Epithelial cell of proximal tubule (primary cell): Measurements from ENCODE around the gene SLCO1B3. TPM values are rescaled to one million over a fixed set of nuclear protein-coding genes. Genes with fewer than 3 reads are reported as not detected.

Experiments used
- DNase-seq: peaks from one replicate; pipeline ENCODE4 v3.0.0-alpha.2; 2011; ENCODE audit warnings: low read depth
- H3K4me3 ChIP-seq: 2 replicates; pipeline ENCODE4 v1.5.1; 2011; ENCODE audit warnings: low read depth, mild to moderate bottlenecking, low read length
- total RNA-seq: library from RNA; depleted of rRNA; stranded (reverse); fragments of >200 nt; gene quantifications from 2 replicates; pipeline ENCODE4 v1.2.3, GENCODE V29; 2015
- TF ChIP-seq, protein P1 (sequence below): conservative IDR thresholded peaks from 2 replicates; pipeline ENCODE4 v1.5.1; 2012; ENCODE audit warnings: low read depth, mild to moderate bottlenecking, low read length

Gene SLCO1B3
- total RNA-seq, 1 donor from 2014 or later = not detected

DNA sequence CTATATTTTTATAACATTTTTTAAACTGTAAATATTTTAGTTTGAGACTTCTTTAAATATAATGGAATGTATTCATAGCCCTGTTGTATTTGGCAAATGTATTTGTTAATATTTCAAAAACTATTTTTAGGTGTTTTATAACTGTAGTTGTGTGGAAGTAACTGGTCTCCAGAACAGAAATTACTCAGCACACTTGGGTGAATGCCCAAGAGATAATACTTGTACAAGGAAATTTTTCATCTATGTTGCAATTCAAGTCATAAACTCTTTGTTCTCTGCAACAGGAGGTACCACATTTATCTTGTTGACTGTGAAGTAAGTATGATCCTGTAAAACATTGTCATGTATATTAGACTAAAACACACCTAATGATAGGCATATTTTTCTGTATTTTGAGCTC, 72.8 kb downstream of the SLCO1B3 start:
- no peak overlapping the region for H3K4me3 ChIP-seq
- TF ChIP-seq, protein P1, sequence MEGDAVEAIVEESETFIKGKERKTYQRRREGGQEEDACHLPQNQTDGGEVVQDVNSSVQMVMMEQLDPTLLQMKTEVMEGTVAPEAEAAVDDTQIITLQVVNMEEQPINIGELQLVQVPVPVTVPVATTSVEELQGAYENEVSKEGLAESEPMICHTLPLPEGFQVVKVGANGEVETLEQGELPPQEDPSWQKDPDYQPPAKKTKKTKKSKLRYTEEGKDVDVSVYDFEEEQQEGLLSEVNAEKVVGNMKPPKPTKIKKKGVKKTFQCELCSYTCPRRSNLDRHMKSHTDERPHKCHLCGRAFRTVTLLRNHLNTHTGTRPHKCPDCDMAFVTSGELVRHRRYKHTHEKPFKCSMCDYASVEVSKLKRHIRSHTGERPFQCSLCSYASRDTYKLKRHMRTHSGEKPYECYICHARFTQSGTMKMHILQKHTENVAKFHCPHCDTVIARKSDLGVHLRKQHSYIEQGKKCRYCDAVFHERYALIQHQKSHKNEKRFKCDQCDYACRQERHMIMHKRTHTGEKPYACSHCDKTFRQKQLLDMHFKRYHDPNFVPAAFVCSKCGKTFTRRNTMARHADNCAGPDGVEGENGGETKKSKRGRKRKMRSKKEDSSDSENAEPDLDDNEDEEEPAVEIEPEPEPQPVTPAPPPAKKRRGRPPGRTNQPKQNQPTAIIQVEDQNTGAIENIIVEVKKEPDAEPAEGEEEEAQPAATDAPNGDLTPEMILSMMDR = no peak
- no peak for DNase-seq

DNA sequence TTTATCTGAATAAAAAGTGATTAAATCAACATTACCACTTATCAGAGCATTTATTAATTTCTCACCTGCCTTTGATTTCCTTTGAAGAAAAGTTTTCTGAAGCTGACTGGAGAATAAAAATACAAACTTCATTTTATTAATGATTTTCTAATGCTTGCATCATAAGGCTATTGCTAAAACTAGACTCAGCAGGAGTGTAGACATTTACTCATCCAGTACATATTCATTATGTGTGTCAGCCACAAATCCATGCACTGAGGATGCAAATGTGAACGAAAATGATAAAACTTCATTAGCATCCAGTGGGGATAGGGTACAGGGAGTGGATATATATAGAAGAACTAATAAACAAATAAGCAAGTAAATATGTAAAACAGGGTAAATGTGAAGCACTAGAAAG, 74.6 kb downstream of the SLCO1B3 start:
- DNase-seq = no peak
- H3K4me3 ChIP-seq = no peak overlapping the region
- TF ChIP-seq, protein P1 = no peak

DNA sequence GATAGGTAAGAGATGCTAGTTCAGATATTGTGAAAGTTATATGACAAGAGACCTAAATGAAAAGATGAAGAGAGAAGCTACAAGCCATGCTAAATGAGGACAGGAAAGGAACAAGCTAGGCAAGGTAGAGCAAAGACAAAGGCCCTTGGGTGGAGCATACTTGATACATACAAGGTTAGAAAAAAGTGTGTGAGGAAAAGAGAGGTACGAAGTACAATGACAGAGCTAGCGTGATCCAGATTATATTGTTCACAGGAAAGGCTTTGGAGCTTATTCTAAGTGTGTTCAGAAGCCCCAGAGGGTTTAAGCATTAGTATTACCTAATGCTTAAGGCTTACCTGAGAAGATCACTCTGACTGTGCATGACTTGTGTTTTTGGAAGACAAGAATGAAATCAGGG, 75.0 kb downstream of the SLCO1B3 start:
- DNase-seq = no peak
- TF ChIP-seq, protein P1 = no peak
- no peak overlapping the region for H3K4me3 ChIP-seq

DNA sequence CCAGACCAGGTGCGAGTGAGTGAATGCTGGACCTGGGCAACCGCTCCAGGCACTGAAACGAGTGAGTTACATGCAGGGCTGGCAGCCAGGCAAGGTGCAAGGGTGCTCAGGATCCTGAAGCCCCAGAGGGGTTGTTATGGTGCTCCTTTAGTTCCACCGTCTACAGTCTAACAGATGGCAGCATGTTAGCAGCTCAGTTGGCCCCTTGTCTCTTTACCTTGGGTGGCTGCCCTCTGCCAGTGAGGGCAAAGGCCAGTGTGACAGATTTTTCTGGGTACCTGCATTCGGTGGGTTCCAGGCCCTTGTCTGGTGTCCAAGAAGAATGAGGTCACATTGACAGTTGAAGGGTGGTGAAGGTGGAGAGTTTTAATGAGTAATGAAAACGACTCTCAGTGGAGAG, 106.8 kb downstream of the SLCO1B3 start:
- no peak overlapping the region for H3K4me3 ChIP-seq
- TF ChIP-seq, protein P1 = no peak
- no peak for DNase-seq

DNA sequence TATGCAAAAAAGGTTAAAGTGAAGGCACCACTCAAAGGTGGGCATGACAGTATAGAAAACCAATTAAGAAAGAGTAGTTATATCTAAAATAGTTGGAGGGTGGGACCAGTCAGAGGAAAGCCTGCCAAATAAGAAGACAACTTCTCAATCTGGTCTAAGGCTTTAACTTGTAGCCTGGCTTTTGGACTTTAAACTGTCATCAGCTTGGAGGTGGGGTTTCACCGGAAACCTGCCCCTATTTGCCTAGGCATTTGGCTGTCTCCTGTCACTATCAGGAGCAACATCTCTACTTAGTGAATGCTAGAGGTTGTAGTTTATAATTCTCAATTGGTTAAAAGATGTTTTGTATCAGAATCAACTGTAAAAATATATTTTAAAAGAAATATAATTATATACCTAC, 107.3 kb downstream of the SLCO1B3 start:
- no peak overlapping the region for H3K4me3 ChIP-seq
- no peak for DNase-seq
- TF ChIP-seq, protein P1 = no peak

DNA sequence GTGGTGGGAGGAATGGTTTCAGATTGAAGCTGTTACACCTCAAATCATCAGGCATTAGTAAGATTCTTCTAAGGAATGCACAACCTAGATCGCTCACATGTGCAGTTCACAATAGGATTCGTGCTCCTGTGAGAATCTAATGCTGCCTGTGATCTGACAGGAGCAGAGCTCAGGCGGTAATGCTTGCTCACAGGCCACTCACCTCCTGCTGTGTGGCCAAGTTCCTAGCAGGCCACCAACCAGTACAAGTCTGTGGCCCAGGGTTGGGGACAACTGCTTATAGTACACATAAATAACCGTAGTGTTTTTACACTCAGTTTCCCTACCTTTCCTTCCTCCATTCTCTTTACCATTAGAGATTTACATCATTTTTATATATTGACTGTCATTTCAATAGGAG, 121.4 kb downstream of the SLCO1B3 start:
- TF ChIP-seq, protein P1 = no peak
- no peak overlapping the region for H3K4me3 ChIP-seq
- no peak for DNase-seq

DNA sequence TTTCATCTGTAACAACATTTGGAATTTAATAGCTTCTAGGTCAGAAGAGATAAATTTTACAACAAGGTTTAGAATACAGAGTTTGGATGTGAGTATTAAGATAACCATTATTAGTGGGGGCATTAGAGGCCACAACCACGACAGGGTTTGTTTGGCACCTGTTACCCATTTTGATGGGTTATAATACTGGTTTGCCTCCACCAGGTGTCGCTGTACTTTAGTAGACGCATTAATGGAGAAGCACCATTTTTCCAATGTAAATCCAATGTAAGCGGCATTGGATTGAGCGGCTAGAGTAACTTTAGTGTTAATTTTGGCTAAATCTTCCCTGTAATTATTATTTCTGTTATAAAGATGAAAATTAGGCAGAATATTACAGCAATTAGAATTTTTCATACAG, 136.2 kb downstream of the SLCO1B3 start:
- TF ChIP-seq, protein P1 = peak; percentile 61
- DNase-seq = no peak

More for the DNA sequence above, 136.2 kb downstream of the SLCO1B3 start:
- no peak overlapping the region for H3K4me3 ChIP-seq
